Parathyroid adenoma (tissue), 2 donors: ENCODE measurements around the gene NHS.

Experiments used
- H2AFZ ChIP-seq: fragments of 300-600 bp; sonication (generic); one replicate; pipeline ENCODE4 v1.7.0; 2017; ENCODE audit warnings: antibody characterized with exemption, mild to moderate bottlenecking
- H3K27ac ChIP-seq: fragments of 300-600 bp; sonication (generic); one replicate; pipeline ENCODE4 v1.7.0; 2017
- H3K27me3 ChIP-seq: fragments of 300-600 bp; sonication (generic); one replicate; pipeline ENCODE4 v1.7.0; 2017; ENCODE audit warnings: low read length; ENCODE audit not compliant: control insufficient read depth, insufficient read depth
- H3K36me3 ChIP-seq: fragments of 300-600 bp; sonication (generic); one replicate; pipeline ENCODE4 v1.7.0; 2017; ENCODE audit warnings: low read length; ENCODE audit not compliant: control insufficient read depth, insufficient read depth
- H3K4me1 ChIP-seq: fragments of 300-600 bp; sonication (generic); one replicate; pipeline ENCODE4 v1.7.0; 2017; ENCODE audit warnings: control low read depth
- H3K4me2 ChIP-seq: fragments of 300-600 bp; sonication (generic); one replicate; pipeline ENCODE4 v1.7.0; 2017; ENCODE audit warnings: low read length
- H3K4me3 ChIP-seq: fragments of 300-600 bp; sonication (generic); one replicate; pipeline ENCODE4 v1.7.0; 2017; ENCODE audit warnings: low read depth, low read length
- H3K79me2 ChIP-seq: fragments of 300-600 bp; sonication (generic); one replicate; pipeline ENCODE4 v1.7.0; 2017; ENCODE audit warnings: control low read depth
- H3K9ac ChIP-seq: fragments of 300-600 bp; sonication (generic); one replicate; pipeline ENCODE4 v1.7.0; 2017; ENCODE audit warnings: mild to moderate bottlenecking
- H3K9me3 ChIP-seq: fragments of 300-600 bp; sonication (generic); one replicate; pipeline ENCODE4 v1.7.0; 2017; ENCODE audit warnings: low read length; ENCODE audit not compliant: control insufficient read depth
- CTCF ChIP-seq: fragments of 300-600 bp; sonication (generic); IDR thresholded peaks from one replicate; pipeline ENCODE4 v1.7.0; 2017; ENCODE audit warnings: antibody characterized with exemption, mild to moderate bottlenecking
- donor health status: primary hyperparathyroidism.

NHS gene

GRCh38 chrX:17374619-17375366, at the start of gene NHS:
TSS of gene NHS (plus strand) at chrX:17375200. CDS start at chrX:17375758, 558 bp downstream.
- Histone ChIP-seq H3K36me3 (no peaks in the 10 kb centered on the region), H2AFZ (peak within 1 kb of the TSS; percentile 78), H3K4me2 (peak within 1 kb of the TSS; percentile 71), H3K9ac (no peak within 1 kb of the TSS), H3K79me2 (no peaks in the 10 kb centered on the region), H3K27me3 (no peaks in the 10 kb centered on the region), H3K4me1 (no peaks in the 10 kb centered on the region), H3K4me3 (peak within 1 kb of the TSS; percentile 47), H3K9me3 (no peaks in the 10 kb centered on the region), H3K27ac (peak within 1 kb of the TSS; percentile 19)
- TF ChIP-seq CTCF: peak; percentile 56

- Histone ChIP-seq H3K4me2 (no peak overlapping the region), H3K36me3 (no peaks in the 10 kb centered on the region), H3K27me3 (no peaks in the 10 kb centered on the region), H3K9ac (no peak overlapping the region), H3K27ac (no peak overlapping the region), H3K79me2 (no peaks in the 10 kb centered on the region), H3K4me3 (no peak overlapping the region), H2AFZ (no peak overlapping the region), H3K9me3 (no peaks in the 10 kb centered on the region), H3K4me1 (no peaks in the 10 kb centered on the region)
- TF ChIP-seq CTCF: no peak
Observed at GRCh38 chrX:17328837-17329236, 46.2 kb upstream of the NHS start.

- Histone ChIP-seq H3K79me2 (no peaks in the 10 kb centered on the region), H3K4me2 (no peak overlapping the region), H3K36me3 (no peaks in the 10 kb centered on the region), H3K27ac (no peak overlapping the region), H3K4me3 (no peak overlapping the region), H2AFZ (no peak overlapping the region), H3K27me3 (no peaks in the 10 kb centered on the region), H3K9ac (no peak overlapping the region), H3K4me1 (no peaks in the 10 kb centered on the region), H3K9me3 (no peaks in the 10 kb centered on the region)
- no peak for TF ChIP-seq CTCF
Observed at GRCh38 chrX:17336377-17336776, 38.6 kb upstream of the NHS start.

GRCh38 chrX:17355976-17356375, 19.0 kb upstream of the NHS start:
- H3K27ac ChIP-seq: no peak overlapping the region
- no peak for TF ChIP-seq CTCF

GRCh38 chrX:17359500-17359899, 15.5 kb upstream of the NHS start:
- no peak overlapping the region for H3K9ac ChIP-seq
- no peak overlapping the region for H3K4me2 ChIP-seq
- no peaks in the 10 kb centered on the region for H3K79me2 ChIP-seq
- H3K9me3 ChIP-seq: no peaks in the 10 kb centered on the region
- no peaks in the 10 kb centered on the region for H3K4me1 ChIP-seq
- H3K27me3 ChIP-seq: no peaks in the 10 kb centered on the region
- TF ChIP-seq CTCF: no peak
- no peaks in the 10 kb centered on the region for H3K36me3 ChIP-seq
- H3K4me3 ChIP-seq: no peak overlapping the region
- H2AFZ ChIP-seq: no peak overlapping the region
- no peak overlapping the region for H3K27ac ChIP-seq

More at GRCh38 chrX:17355976-17356375, 19.0 kb upstream of the NHS start:
- Histone ChIP-seq H3K4me2 (no peak overlapping the region), H2AFZ (no peak overlapping the region), H3K4me1 (no peaks in the 10 kb centered on the region), H3K4me3 (no peak overlapping the region), H3K9ac (no peak overlapping the region), H3K79me2 (no peaks in the 10 kb centered on the region), H3K9me3 (no peaks in the 10 kb centered on the region), H3K27me3 (no peaks in the 10 kb centered on the region), H3K36me3 (no peaks in the 10 kb centered on the region)
